HG03196 (cell line): Measurements from ENCODE around the gene MYF5.

Experiments
- ATAC-seq: cut with Tn5 transposase; IDR thresholded peaks from one replicate; pipeline ENCODE4 v1.9.1; 2021; ENCODE audit not compliant: unreplicated experiment

The MYF5 gene

GRCh38 chr12:80707126-80707829 is 9.4 kb upstream of the MYF5 start, which contains the start of gene MYF6:
TSS of gene MYF6 (plus strand) at chr12:80707634. CDS start at chr12:80707720, 86 bp downstream.
- no peak for ATAC-seq

- ATAC-seq: no peak
Measured at GRCh38 chr12:80707830-80708258, 8.9 kb upstream of the MYF5 start.

GRCh38 chr12:80708259-80708974 is 8.3 kb upstream of the MYF5 start:
- ATAC-seq: no peak

- ATAC-seq: no peak
Measured at GRCh38 chr12:80708975-80709328, 7.8 kb upstream of the MYF5 start.

- ATAC-seq: no peak
Measured at GRCh38 chr12:80709811-80710726, 6.6 kb upstream of the MYF5 start.

GRCh38 chr12:80710727-80711449 is 5.8 kb upstream of the MYF5 start:
- no peak for ATAC-seq

GRCh38 chr12:80711866-80712265 is 4.8 kb upstream of the MYF5 start:
- no peak for ATAC-seq

- no peak for ATAC-seq
Measured at GRCh38 chr12:80712866-80713265, 3.8 kb upstream of the MYF5 start.

GRCh38 chr12:80713419-80713818 is 3.3 kb upstream of the MYF5 start:
- no peak for ATAC-seq

GRCh38 chr12:80714055-80714454 is 2.7 kb upstream of the MYF5 start:
- ATAC-seq: no peak

- no peak for ATAC-seq
Measured at GRCh38 chr12:80714846-80715245, 1.9 kb upstream of the MYF5 start.

- ATAC-seq: no peak
Measured at GRCh38 chr12:80715713-80716249, 931 bp upstream of the MYF5 start.

GRCh38 chr12:80717856-80718255 is 1.1 kb downstream of the MYF5 start:
- ATAC-seq: no peak

- ATAC-seq: no peak
Measured at GRCh38 chr12:80720516-80720915, 3.8 kb downstream of the MYF5 start.

GRCh38 chr12:80721326-80721725 is 4.6 kb downstream of the MYF5 start:
- ATAC-seq: no peak

- ATAC-seq: no peak
Measured at GRCh38 chr12:80745851-80746505, 29.3 kb downstream of the MYF5 start.

GRCh38 chr12:80747800-80748199 is 31.1 kb downstream of the MYF5 start:
- no peak for ATAC-seq

GRCh38 chr12:80749456-80749855 is 32.7 kb downstream of the MYF5 start:
- no peak for ATAC-seq

- no peak for ATAC-seq
Measured at GRCh38 chr12:80752464-80752863, 35.8 kb downstream of the MYF5 start.

- no peak for ATAC-seq
Measured at GRCh38 chr12:80754274-80754673, 37.6 kb downstream of the MYF5 start.
